ENCODE measurements around the gene NPM1. TPM values are rescaled to one million over a fixed set of nuclear protein-coding genes. Genes with fewer than 3 reads are reported as not detected.

Gene NPM1
- total RNA-seq, 1 experiment from 2014 or later: 2,650 TPM

- in situ Hi-C loops (cut with HindIII; ENCODE audit: low pct_unique_long_range_greater_than_20kb, low sequenced_read_pairs): loop anchor here (25.0 kb wide), 1 partner anchor 492 kb away; no protein-coding TSS in a partner anchor
- DNase-seq (ENCODE audit: low read depth): no peak
Measured at GRCh38 chr5:171420431-171421241, 33.0 kb downstream of the NPM1 start.

GRCh38 chr5:171421331-171422262, 33.9 kb downstream of the NPM1 start:
- in situ Hi-C loops (cut with HindIII; ENCODE audit: low pct_unique_long_range_greater_than_20kb, low sequenced_read_pairs): loop anchor here (25.0 kb wide), 1 partner anchor 491 kb away; no protein-coding TSS in a partner anchor
- DNase-seq (ENCODE audit: low read depth): no peak

- no peak for DNase-seq (ENCODE audit: low read depth)
- in situ Hi-C loops (cut with HindIII; ENCODE audit: low pct_unique_long_range_greater_than_20kb, low sequenced_read_pairs): loop anchor here (25.0 kb wide), 1 partner anchor 490 kb away; no protein-coding TSS in a partner anchor
Measured at GRCh38 chr5:171422495-171422894, 34.8 kb downstream of the NPM1 start.

- peak; percentile 88 for DNase-seq (ENCODE audit: low read depth)
- in situ Hi-C loops (cut with HindIII; ENCODE audit: low pct_unique_long_range_greater_than_20kb, low sequenced_read_pairs): loop anchor here (25.0 kb wide), 1 partner anchor 489 kb away; no protein-coding TSS in a partner anchor
Measured at GRCh38 chr5:171422902-171423663, 35.4 kb downstream of the NPM1 start.

- peak; percentile 46 for DNase-seq (ENCODE audit: low read depth)
- in situ Hi-C loops (cut with HindIII; ENCODE audit: low pct_unique_long_range_greater_than_20kb, low sequenced_read_pairs): loop anchor here (25.0 kb wide), 1 partner anchor 488 kb away; no protein-coding TSS in a partner anchor
Measured at GRCh38 chr5:171424726-171425125, 37.1 kb downstream of the NPM1 start.

GRCh38 chr5:171425596-171426244, 38.1 kb downstream of the NPM1 start:
- in situ Hi-C loops (cut with HindIII; ENCODE audit: low pct_unique_long_range_greater_than_20kb, low sequenced_read_pairs): no loop called here

GRCh38 chr5:171426266-171426665, 38.6 kb downstream of the NPM1 start:
- in situ Hi-C loops (cut with HindIII; ENCODE audit: low pct_unique_long_range_greater_than_20kb, low sequenced_read_pairs): no loop called here
- DNase-seq (ENCODE audit: low read depth): no peak

More at GRCh38 chr5:171425596-171426244, 38.1 kb downstream of the NPM1 start:
- peak; percentile 30 for DNase-seq (ENCODE audit: low read depth)

GRCh38 chr5:171426680-171427079, 39.0 kb downstream of the NPM1 start:
- DNase-seq (ENCODE audit: low read depth): no peak
- in situ Hi-C loops (cut with HindIII; ENCODE audit: low pct_unique_long_range_greater_than_20kb, low sequenced_read_pairs): no loop called here

- no peak for DNase-seq (ENCODE audit: low read depth)
- in situ Hi-C loops (cut with HindIII; ENCODE audit: low pct_unique_long_range_greater_than_20kb, low sequenced_read_pairs): no loop called here
Measured at GRCh38 chr5:171427318-171428167, 39.9 kb downstream of the NPM1 start.

GRCh38 chr5:171428168-171428696, 40.6 kb downstream of the NPM1 start:
- in situ Hi-C loops (cut with HindIII; ENCODE audit: low pct_unique_long_range_greater_than_20kb, low sequenced_read_pairs): no loop called here
- no peak for DNase-seq (ENCODE audit: low read depth)

- DNase-seq (ENCODE audit: low read depth): no peak
- in situ Hi-C loops (cut with HindIII; ENCODE audit: low pct_unique_long_range_greater_than_20kb, low sequenced_read_pairs): no loop called here
Measured at GRCh38 chr5:171428809-171429542, 41.3 kb downstream of the NPM1 start.

GRCh38 chr5:171429543-171429910, 41.9 kb downstream of the NPM1 start:
- no peak for DNase-seq (ENCODE audit: low read depth)
- in situ Hi-C loops (cut with HindIII; ENCODE audit: low pct_unique_long_range_greater_than_20kb, low sequenced_read_pairs): no loop called here

- DNase-seq (ENCODE audit: low read depth): no peak
- in situ Hi-C loops (cut with HindIII; ENCODE audit: low pct_unique_long_range_greater_than_20kb, low sequenced_read_pairs): no loop called here
Measured at GRCh38 chr5:171431251-171431777, 43.7 kb downstream of the NPM1 start.

GRCh38 chr5:171432076-171432475, 44.4 kb downstream of the NPM1 start:
- DNase-seq (ENCODE audit: low read depth): no peak
- in situ Hi-C loops (cut with HindIII; ENCODE audit: low pct_unique_long_range_greater_than_20kb, low sequenced_read_pairs): no loop called here

- in situ Hi-C loops (cut with HindIII; ENCODE audit: low pct_unique_long_range_greater_than_20kb, low sequenced_read_pairs): no loop called here
Measured at GRCh38 chr5:171432583-171433351, 45.1 kb downstream of the NPM1 start.

More at GRCh38 chr5:171432583-171433351, 45.1 kb downstream of the NPM1 start:
- DNase-seq (ENCODE audit: low read depth): no peak
